DMS153 treated with DMSO at 0.1 percent for 48 hours (cell line): ENCODE results near the gene CD46.
"Not testable (repeated sequence)": the region's sequence is repeated elsewhere in the genome, so short reads cannot be mapped to it uniquely, and the experiment has no call there.

ENCODE experiments used
- DNase-seq: peaks from one replicate; lab custom pipeline; 2025; ENCODE audit not compliant: unreplicated experiment; lab: John Stamatoyannopoulos, UW

The CD46 gene

GRCh38 chr1:207750631-207751305 lies 1.1 kb upstream of the CD46 start:
- DNase-seq = no peak

GRCh38 chr1:207751463-207751789 lies 428 bp upstream of the CD46 start:
- not testable (repeated sequence) for DNase-seq

- no peak for DNase-seq
These were observed 673 bp downstream of the CD46 start for GRCh38 chr1:207752456-207752998.

GRCh38 chr1:207753611-207754010 lies 1.8 kb downstream of the CD46 start:
- DNase-seq = no peak

- no peak for DNase-seq
These were observed 2.2 kb downstream of the CD46 start for GRCh38 chr1:207754011-207754410.

GRCh38 chr1:207754974-207755700 lies 3.3 kb downstream of the CD46 start:
- no peak for DNase-seq

- DNase-seq = no peak
These were observed 4.2 kb downstream of the CD46 start for GRCh38 chr1:207755846-207756693.

GRCh38 chr1:207762622-207763021 lies 10.8 kb downstream of the CD46 start:
- no peak for DNase-seq

- no peak for DNase-seq
These were observed 11.2 kb downstream of the CD46 start for GRCh38 chr1:207763091-207763490.

GRCh38 chr1:207763972-207764371 lies 12.1 kb downstream of the CD46 start:
- DNase-seq = no peak

- DNase-seq = no peak
These were observed 14.7 kb downstream of the CD46 start for GRCh38 chr1:207766569-207766968.

- DNase-seq = not testable (repeated sequence)
These were observed 18.7 kb downstream of the CD46 start for GRCh38 chr1:207770514-207770913.

GRCh38 chr1:207776045-207776444 lies 24.2 kb downstream of the CD46 start:
- not testable (repeated sequence) for DNase-seq

GRCh38 chr1:207777412-207777811 lies 25.6 kb downstream of the CD46 start:
- not testable (repeated sequence) for DNase-seq

GRCh38 chr1:207779008-207779407 lies 27.2 kb downstream of the CD46 start:
- no peak for DNase-seq

GRCh38 chr1:207781312-207781711 lies 29.5 kb downstream of the CD46 start:
- DNase-seq = no peak

GRCh38 chr1:207787776-207788175 lies 35.9 kb downstream of the CD46 start:
- no peak for DNase-seq

GRCh38 chr1:207789386-207789785 lies 37.5 kb downstream of the CD46 start:
- no peak for DNase-seq

- DNase-seq = no peak
These were observed 38.2 kb downstream of the CD46 start for GRCh38 chr1:207789792-207790787.

- no peak for DNase-seq
These were observed 39.4 kb downstream of the CD46 start for GRCh38 chr1:207791290-207791689.
